Measurements from ENCODE around the gene MYBPC1.

MYBPC1 gene

DNA sequence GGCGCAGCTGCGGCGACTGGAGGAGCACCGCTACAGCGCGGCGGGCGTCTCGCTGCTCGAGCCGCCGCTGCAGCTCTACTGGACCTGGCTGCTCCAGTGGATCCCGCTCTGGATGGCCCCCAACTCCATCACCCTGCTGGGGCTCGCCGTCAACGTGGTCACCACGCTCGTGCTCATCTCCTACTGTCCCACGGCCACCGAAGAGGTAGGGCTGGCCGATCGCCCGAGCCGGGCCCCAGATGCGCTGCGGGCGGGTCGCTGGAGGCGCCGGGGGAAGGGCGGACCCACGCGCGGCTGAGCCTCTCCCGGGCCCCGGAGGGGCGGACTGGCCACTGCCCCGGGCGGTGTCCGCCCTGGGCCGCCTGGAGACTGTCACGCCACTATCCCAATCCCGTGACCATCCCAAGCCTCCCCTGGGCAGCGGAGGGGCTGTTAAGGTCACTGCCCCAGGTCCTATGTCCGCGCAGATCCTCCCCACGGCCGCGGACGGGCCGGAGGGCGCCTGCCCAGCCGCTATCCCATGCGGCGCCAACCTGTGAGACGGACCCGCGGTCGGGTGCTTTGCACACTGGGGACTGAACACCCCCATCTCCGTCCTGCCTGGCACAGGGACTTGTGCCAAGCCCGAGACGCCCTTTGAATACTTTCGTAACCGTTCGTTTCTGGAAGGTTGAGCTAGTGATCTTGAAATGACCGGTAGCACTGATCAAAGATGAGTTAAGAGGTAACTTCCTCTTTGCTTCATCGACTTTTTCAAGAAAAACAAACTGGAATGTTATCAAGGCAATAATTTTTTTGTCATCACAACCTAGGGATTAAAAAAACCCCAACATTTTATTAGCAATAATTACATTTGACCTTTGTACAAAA lies 103.4 kb downstream of the MYBPC1 start (continued):
- TF ChIP-seq ZNF701 (tag by site-specific recombination; IDR thresholded peaks at IDR 0.05) (no peak), SP2 (tag by site-specific recombination; IDR thresholded peaks at IDR 0.05) (0 out of 2 replicates have a peak, but pooled peaks have one; percentile 5), ZNF132 (tag by site-specific recombination; IDR thresholded peaks at IDR 0.05; ENCODE audit: borderline replicate concordance) (no peak), ZNF157 (tag by site-specific recombination; IDR thresholded peaks at IDR 0.05) (no peak), ZNF768 (tag by site-specific recombination; IDR thresholded peaks at IDR 0.05) (no peak), ZNF350 (tag by site-specific recombination; IDR thresholded peaks at IDR 0.05) (no peak), ZNF777 (tag by site-specific recombination; IDR thresholded peaks at IDR 0.05; ENCODE audit: borderline replicate concordance) (no peak), ZNF16 (tag by site-specific recombination; IDR thresholded peaks at IDR 0.05; ENCODE audit: low read depth) (no peak), ZNF223 (tag by site-specific recombination; IDR thresholded peaks at IDR 0.05) (no peak), ZNF555 (tag by site-specific recombination; conservative IDR thresholded peaks at IDR 0.05) (no peak), ZNF37A (tag by site-specific recombination; IDR thresholded peaks at IDR 0.05) (no peak), ZNF248 (tag by site-specific recombination; IDR thresholded peaks at IDR 0.05) (no peak), ZNF19 (tag by site-specific recombination; IDR thresholded peaks at IDR 0.05; ENCODE audit: low read depth) (no peak), ZNF214 (tag by site-specific recombination; IDR thresholded peaks at IDR 0.05; ENCODE audit: borderline replicate concordance) (no peak), ZNF416 (tag by site-specific recombination; IDR thresholded peaks at IDR 0.05) (no peak), ZNF138 (tag by site-specific recombination; IDR thresholded peaks at IDR 0.05; ENCODE audit: borderline replicate concordance) (no peak), IKZF3 (tag by site-specific recombination; IDR thresholded peaks at IDR 0.05) (0 out of 2 replicates have a peak, but pooled peaks have one; percentile 30), ZNF2 (tag by site-specific recombination; IDR thresholded peaks at IDR 0.05) (no peak), KLF7 (tag by site-specific recombination; IDR thresholded peaks at IDR 0.05; ENCODE audit: borderline replicate concordance) (no peak), ZNF335 (tag by site-specific recombination; conservative IDR thresholded peaks at IDR 0.05) (peak; percentile 53), KLF8 (tag by site-specific recombination; IDR thresholded peaks at IDR 0.05) (peak; percentile 84; the same call in 1 of the 2 replicates), MYNN (tag by site-specific recombination; IDR thresholded peaks at IDR 0.05; ENCODE audit: borderline replicate concordance) (no peak), TCF7L2 (IDR thresholded peaks at IDR 0.05; ENCODE audit: borderline replicate concordance, low read depth, low read length) (no peak), ZNF610 (tag by site-specific recombination; IDR thresholded peaks at IDR 0.05; ENCODE audit: borderline replicate concordance) (no peak), ZNF426 (tag by site-specific recombination; IDR thresholded peaks at IDR 0.05) (no peak), ZNF658 (tag by site-specific recombination; IDR thresholded peaks at IDR 0.05) (no peak), ZNF521 (tag by site-specific recombination; IDR thresholded peaks at IDR 0.05) (no peak), KLF1 (tag by site-specific recombination; IDR thresholded peaks at IDR 0.05) (peak; percentile 64)
- TF ChIP-seq, protein P1, sequence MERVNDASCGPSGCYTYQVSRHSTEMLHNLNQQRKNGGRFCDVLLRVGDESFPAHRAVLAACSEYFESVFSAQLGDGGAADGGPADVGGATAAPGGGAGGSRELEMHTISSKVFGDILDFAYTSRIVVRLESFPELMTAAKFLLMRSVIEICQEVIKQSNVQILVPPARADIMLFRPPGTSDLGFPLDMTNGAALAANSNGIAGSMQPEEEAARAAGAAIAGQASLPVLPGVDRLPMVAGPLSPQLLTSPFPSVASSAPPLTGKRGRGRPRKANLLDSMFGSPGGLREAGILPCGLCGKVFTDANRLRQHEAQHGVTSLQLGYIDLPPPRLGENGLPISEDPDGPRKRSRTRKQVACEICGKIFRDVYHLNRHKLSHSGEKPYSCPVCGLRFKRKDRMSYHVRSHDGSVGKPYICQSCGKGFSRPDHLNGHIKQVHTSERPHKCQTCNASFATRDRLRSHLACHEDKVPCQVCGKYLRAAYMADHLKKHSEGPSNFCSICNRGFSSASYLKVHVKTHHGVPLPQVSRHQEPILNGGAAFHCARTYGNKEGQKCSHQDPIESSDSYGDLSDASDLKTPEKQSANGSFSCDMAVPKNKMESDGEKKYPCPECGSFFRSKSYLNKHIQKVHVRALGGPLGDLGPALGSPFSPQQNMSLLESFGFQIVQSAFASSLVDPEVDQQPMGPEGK (tag by site-specific recombination; IDR thresholded peaks at IDR 0.05), result peak; percentile 38; the same call in 1 of the 2 replicates
- TF ChIP-seq, protein P2, sequence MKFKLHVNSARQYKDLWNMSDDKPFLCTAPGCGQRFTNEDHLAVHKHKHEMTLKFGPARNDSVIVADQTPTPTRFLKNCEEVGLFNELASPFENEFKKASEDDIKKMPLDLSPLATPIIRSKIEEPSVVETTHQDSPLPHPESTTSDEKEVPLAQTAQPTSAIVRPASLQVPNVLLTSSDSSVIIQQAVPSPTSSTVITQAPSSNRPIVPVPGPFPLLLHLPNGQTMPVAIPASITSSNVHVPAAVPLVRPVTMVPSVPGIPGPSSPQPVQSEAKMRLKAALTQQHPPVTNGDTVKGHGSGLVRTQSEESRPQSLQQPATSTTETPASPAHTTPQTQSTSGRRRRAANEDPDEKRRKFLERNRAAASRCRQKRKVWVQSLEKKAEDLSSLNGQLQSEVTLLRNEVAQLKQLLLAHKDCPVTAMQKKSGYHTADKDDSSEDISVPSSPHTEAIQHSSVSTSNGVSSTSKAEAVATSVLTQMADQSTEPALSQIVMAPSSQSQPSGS (tag by site-specific recombination; IDR thresholded peaks at IDR 0.05; ENCODE audit: low read depth), result no peak
- TF ChIP-seq, protein P3, sequence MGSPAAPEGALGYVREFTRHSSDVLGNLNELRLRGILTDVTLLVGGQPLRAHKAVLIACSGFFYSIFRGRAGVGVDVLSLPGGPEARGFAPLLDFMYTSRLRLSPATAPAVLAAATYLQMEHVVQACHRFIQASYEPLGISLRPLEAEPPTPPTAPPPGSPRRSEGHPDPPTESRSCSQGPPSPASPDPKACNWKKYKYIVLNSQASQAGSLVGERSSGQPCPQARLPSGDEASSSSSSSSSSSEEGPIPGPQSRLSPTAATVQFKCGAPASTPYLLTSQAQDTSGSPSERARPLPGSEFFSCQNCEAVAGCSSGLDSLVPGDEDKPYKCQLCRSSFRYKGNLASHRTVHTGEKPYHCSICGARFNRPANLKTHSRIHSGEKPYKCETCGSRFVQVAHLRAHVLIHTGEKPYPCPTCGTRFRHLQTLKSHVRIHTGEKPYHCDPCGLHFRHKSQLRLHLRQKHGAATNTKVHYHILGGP (tag by site-specific recombination; IDR thresholded peaks at IDR 0.05), result no peak
- TF ChIP-seq, protein P4, sequence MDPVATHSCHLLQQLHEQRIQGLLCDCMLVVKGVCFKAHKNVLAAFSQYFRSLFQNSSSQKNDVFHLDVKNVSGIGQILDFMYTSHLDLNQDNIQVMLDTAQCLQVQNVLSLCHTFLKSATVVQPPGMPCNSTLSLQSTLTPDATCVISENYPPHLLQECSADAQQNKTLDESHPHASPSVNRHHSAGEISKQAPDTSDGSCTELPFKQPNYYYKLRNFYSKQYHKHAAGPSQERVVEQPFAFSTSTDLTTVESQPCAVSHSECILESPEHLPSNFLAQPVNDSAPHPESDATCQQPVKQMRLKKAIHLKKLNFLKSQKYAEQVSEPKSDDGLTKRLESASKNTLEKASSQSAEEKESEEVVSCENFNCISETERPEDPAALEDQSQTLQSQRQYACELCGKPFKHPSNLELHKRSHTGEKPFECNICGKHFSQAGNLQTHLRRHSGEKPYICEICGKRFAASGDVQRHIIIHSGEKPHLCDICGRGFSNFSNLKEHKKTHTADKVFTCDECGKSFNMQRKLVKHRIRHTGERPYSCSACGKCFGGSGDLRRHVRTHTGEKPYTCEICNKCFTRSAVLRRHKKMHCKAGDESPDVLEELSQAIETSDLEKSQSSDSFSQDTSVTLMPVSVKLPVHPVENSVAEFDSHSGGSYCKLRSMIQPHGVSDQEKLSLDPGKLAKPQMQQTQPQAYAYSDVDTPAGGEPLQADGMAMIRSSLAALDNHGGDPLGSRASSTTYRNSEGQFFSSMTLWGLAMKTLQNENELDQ (tag by site-specific recombination; IDR thresholded peaks at IDR 0.05; ENCODE audit: low read depth), result no peak

All from HEK293 (cell line).